ENCODE results near the gene CNTROB.

Gene CNTROB

DNA sequence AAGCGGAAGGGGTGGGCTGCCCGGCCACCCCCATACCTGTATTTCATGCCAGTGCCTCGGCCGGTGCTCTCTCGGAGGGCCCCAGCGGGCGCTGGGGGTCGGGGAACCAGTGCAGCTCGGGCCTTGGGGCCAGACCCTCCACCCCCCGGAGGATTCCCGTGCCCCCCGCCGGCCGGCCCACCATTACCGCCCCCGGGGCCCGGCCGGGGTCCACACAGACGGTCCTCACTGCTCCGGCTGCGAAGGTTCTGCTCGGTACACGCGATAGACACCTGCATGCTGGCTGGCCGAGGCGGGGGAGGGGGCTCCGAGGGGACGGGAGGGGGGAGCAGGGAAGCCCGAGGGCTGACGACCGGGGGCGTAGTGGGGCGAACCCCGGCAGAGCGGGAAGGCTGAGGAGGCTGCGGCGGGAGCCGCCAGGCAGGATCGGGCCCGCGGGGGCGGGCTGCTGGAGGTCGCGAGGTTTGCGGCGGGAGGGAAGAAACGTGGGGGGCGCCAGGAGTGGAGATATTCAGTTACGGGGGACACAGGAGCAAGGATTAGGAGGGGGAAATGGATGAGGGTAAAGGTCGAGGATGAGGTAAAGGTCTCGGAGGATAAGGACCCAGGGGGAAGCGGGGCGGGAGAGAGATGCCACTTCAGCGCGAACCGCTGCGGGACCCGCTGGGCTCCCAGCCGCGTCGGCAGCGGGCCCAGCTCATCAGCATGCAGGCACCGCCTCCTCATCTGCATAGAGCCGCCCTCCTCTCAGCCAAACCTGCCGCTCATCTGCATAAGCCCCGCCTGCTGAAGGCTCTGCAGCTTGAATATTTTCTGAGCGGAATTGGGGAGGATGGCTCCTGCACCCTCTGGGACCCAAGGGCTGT lies 2.6 kb upstream of the CNTROB start, which contains the start of gene KCNAB3:
KCNAB3 (minus strand) TSS at position 699 of the 866 bp plus-strand sequence; CDS start at position 278, 421 bp downstream.
- TF ChIP-seq, protein P1, sequence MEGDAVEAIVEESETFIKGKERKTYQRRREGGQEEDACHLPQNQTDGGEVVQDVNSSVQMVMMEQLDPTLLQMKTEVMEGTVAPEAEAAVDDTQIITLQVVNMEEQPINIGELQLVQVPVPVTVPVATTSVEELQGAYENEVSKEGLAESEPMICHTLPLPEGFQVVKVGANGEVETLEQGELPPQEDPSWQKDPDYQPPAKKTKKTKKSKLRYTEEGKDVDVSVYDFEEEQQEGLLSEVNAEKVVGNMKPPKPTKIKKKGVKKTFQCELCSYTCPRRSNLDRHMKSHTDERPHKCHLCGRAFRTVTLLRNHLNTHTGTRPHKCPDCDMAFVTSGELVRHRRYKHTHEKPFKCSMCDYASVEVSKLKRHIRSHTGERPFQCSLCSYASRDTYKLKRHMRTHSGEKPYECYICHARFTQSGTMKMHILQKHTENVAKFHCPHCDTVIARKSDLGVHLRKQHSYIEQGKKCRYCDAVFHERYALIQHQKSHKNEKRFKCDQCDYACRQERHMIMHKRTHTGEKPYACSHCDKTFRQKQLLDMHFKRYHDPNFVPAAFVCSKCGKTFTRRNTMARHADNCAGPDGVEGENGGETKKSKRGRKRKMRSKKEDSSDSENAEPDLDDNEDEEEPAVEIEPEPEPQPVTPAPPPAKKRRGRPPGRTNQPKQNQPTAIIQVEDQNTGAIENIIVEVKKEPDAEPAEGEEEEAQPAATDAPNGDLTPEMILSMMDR (IDR thresholded peaks at IDR 0.05; ENCODE audit: control insufficient read depth, insufficient read depth, low read depth, low read length, missing control alignments), result no peak
- peak within 1 kb of the TSS; percentile 43 for H3K4me3 ChIP-seq (ENCODE audit: control insufficient read depth, low read depth, low read length)
- DNase-seq (ENCODE audit: low read depth), result no peak

DNA sequence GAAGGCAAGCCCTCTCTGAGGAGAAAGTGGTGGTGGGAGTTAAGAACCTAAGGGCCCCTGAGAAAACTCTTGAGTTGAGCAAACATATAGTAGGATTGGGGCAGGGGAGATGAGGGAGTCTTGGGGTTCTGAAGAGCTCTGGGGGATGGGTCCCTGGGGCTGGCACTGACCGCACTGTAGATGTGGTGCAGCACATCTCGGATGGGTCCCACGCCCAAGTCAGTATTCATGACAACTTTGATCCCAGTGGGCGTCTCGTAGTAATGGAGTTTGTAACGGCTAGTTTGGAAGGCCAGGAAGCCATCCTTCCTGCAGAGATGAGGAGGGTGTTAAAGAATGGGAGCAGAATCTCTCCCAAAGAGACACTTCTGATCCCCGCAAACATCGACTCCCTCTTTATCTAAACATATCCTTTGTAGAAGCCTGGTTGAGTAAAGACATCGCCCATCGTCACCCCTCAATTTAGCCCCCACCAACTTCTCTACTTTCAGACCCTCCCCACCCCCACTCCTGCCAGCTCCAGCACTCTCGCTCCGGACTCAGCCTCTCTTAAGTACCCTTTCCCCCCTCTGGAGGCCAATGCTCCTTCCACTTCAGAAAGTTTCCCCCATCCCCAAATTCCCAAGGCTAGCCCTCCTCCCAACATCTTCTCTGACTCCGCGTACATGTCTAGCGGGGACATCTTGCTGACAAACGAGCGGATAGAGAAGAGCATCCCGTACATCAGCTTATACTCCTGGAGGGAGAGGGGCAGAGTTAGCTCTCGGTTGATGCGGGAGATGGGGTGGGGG lies 970 bp upstream of the CNTROB start:
- TF ChIP-seq, protein P1 (IDR thresholded peaks at IDR 0.05; ENCODE audit: control insufficient read depth, insufficient read depth, low read depth, low read length, missing control alignments), result no peak
- peak overlapping the region; percentile 98 for H3K4me3 ChIP-seq (ENCODE audit: control insufficient read depth, low read depth, low read length)
- no peak for DNase-seq (ENCODE audit: low read depth)

DNA sequence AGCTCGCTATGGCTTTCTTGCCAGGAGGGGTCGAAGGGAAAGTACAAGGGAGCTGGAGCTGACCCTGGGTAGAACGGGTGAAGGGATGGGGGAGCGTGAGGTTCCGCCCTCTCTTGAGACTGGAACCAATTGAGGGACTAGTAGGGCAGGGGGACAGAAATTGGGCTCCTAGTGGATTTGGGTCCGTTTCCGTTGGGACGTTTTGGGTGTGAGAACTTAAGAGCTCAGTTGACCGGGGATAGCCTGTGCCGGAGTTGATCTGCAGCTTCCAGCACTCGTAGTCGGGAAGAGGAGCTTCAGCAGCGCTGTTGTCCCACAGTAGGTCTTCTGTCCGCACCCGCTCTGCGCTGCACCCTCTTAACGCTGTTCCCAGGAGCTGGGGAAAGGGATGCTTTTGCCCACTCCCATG lies 481 bp downstream of the CNTROB start:
- no peak for DNase-seq (ENCODE audit: low read depth)
- TF ChIP-seq, protein P1 (IDR thresholded peaks at IDR 0.05; ENCODE audit: control insufficient read depth, insufficient read depth, low read depth, low read length, missing control alignments), result no peak
- H3K4me3 ChIP-seq (ENCODE audit: control insufficient read depth, low read depth, low read length), result peak overlapping the region; percentile 98

DNA sequence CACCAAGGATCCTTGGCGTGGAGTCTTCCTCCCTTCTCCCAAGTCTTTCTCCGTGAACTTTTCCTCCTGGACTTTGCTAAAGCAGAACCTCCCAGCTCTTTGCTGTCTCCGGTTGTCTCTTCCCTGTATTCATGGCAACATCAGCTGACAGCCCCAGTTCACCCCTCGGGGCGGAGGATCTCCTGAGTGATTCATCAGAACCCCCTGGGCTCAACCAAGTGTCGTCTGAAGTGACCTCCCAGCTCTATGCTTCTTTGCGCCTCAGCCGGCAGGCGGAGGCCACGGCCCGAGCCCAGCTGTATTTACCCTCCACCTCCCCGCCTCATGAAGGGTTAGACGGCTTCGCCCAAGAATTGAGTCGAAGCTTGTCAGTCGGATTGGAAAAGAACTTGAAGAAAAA lies 943 bp downstream of the CNTROB start:
- no peak for DNase-seq (ENCODE audit: low read depth)
- H3K4me3 ChIP-seq (ENCODE audit: control insufficient read depth, low read depth, low read length), result peak overlapping the region; percentile 98
- TF ChIP-seq, protein P1 (IDR thresholded peaks at IDR 0.05; ENCODE audit: control insufficient read depth, insufficient read depth, low read depth, low read length, missing control alignments), result peak; percentile 40

DNA sequence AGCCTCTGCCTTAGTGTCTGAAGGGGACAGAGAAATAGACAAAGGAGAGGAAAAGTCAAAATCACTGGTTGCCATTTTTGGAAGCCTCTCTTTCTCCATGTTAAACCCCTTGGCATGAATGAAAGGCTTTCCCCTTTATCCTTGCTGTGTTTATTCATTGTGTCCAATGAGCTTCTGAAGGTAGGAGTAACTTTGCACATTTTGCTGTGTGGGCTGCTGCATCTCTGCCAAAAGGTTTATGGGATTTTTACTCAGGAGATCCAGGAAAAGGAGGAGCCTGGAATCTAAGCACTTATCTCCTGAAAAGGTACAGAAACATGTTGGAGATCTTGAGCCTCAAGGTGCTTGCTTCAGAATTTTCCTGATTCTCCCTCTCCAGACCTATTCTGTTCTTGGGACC lies 3.9 kb downstream of the CNTROB start:
- DNase-seq (ENCODE audit: low read depth), result no peak
- H3K4me3 ChIP-seq (ENCODE audit: control insufficient read depth, low read depth, low read length), result no peak overlapping the region
- TF ChIP-seq, protein P1 (IDR thresholded peaks at IDR 0.05; ENCODE audit: control insufficient read depth, insufficient read depth, low read depth, low read length, missing control alignments), result no peak

DNA sequence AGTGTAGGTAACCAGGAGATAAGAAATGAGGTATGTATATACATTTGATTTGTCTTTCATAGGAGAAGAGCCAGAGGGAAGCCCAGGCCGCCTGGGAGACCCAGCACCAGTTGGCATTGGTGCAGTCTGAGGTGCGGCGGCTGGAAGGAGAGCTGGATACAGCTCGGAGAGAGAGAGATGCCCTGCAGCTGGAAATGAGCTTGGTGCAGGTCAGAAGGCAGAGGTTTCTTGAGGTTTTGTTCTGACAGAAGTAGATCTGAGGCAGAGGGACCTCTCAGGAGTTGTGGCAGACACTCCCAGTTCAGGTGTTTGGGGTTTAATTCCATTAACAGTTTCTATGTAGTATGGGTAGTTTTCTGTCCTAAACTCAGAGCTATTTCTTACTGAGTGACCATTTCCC lies 8.0 kb downstream of the CNTROB start:
- TF ChIP-seq, protein P1 (IDR thresholded peaks at IDR 0.05; ENCODE audit: control insufficient read depth, insufficient read depth, low read depth, low read length, missing control alignments), result no peak
- H3K4me3 ChIP-seq (ENCODE audit: control insufficient read depth, low read depth, low read length), result no peak overlapping the region
- no peak for DNase-seq (ENCODE audit: low read depth)
